Activated CD4-positive, alpha-beta memory T cell treated with anti-CD3 and anti-CD28 coated beads for 36 hours (primary cell): ENCODE results near the gene SELENOO. TPM values are rescaled to one million over a fixed set of nuclear protein-coding genes. Genes with fewer than 3 reads are reported as not detected.

Source experiments
- CTCF ChIA-PET: fragments of 350-600 bp; sonication (Branson Sonifier 250); formaldehyde crosslinking; loops from one replicate; lab custom pipeline; 2021; ENCODE audit warnings: antibody characterized with exemption, inconsistent platforms; lab: Charles Lee
- POLR2A ChIA-PET: fragments of 350-600 bp; sonication (Branson Sonifier 250); formaldehyde crosslinking; loops from one replicate; lab custom pipeline; 2021; ENCODE audit warnings: antibody characterized with exemption; lab: Charles Lee
- DNase-seq: peaks from one replicate; pipeline ENCODE4 v3.0.0-alpha.2; 2020
- H3K27ac Mint-ChIP-seq: one replicate; pipeline ENCODE4 v1.8.0; 2021; ENCODE audit warnings: mixed read lengths
- H3K27me3 Mint-ChIP-seq: one replicate; pipeline ENCODE4 v1.8.0; 2021; ENCODE audit warnings: mixed read lengths
- H3K36me3 Mint-ChIP-seq: one replicate; pipeline ENCODE4 v1.8.0; 2021; ENCODE audit warnings: mixed read lengths
- H3K4me1 Mint-ChIP-seq: one replicate; pipeline ENCODE4 v1.8.0; 2021; ENCODE audit warnings: low read depth, mixed read lengths
- H3K4me3 Mint-ChIP-seq: one replicate; pipeline ENCODE4 v1.8.0; 2021; ENCODE audit warnings: mild to moderate bottlenecking, mixed read lengths
- H3K9me3 Mint-ChIP-seq: one replicate; pipeline ENCODE4 v1.8.0; 2021; ENCODE audit warnings: mixed read lengths
- intact Hi-C: fragments of 100-400 bp; cut with micrococcal nuclease; formaldehyde crosslinking; loops from one replicate; pipeline ENCODE4 v1.15.1; 2023
- total RNA-seq, 2 experiments: library from RNA; stranded (reverse); gene quantifications; one replicate each; pipeline ENCODE4 v1.2.3, GENCODE V29; 2021

The SELENOO gene
- total RNA-seq, 2 experiments from 2014 or later = 18.8 to 19.7 TPM

DNA sequence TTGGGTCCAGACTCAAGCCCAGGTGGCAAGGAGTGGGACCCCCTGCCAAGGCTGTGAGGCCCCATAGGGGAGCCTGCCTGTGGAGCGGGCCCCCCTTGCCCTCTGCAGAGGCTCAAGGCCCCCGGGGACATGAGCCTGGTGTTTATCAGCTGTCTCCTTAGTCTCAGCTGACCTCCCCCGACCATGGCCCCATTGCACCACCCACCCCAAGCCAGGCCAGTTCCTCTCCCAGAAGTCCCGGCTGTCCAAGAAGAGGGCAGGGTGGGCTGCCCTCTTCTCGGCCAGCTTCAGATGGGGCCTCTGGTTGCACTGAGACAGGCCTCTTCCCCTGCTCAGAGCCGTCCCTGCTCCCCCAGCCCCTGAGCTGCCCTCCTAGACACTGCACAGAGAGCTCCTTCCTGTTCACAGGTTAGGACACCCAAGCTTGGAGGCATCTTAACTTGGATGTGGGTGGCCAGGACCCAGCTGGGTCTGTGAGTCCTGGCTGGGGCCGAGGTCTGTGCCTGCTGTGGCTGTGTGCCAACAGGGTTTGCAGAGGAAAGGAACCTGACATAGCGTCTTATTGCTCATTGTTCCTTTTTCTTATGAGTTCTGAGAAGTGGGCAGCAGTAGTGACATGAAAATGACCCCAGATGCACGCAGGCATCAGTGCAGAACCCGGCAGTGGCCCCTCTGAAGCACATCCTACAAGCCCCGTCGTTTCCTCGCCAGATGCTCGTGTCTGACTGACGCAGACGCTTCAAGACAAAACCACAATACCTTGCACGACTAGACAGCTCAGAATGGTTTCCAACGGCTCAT lies 9.7 kb upstream of the SELENOO start:
- POLR2A ChIA-PET = interaction anchor here (0.5 to 2.8 kb wide), 12 partner anchors 7 to 229 kb away, joined by 3 to 12 read pairs (median 3); partner anchors contain the start of genes PANX2 and SELENOO
- H3K9me3 Mint-ChIP-seq = no peaks in the 10 kb centered on the region

DNA sequence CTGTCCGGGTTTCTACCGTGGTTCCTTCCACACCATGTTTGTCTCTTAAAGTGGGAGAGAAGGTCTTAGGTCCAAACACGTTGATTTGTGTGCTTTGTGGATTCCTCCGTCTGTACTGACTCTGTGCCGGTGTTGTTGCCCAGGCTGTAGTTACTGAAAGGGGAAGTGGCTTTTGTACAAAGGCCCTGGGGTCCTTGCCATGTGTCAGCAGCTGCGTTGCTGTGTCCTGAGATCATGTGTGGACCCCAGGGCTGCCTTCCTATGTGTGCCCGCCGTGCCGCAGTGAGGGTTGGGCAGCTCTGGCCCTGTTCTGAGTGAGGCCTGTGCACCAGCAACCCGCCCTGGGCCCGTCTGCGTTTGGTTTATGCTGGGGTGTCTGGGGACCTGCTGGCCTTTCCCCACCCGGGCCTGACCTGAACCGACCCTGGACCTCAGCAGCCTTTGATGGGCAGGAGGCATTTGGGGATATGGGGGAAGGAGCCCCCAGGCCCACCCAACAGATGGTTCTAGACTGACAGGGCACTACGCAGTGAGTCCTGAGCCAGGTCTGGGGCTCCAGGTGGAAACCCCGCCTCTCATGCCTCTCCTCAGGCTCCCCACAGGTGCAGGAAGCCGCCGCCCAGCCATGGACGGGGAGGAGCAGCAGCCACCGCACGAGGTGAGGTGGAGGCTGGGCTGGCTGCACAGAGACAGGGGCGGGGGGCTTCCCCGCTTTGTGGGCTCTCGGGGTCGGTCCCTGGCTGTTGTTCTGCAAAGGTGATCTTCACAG lies 8.2 kb upstream of the SELENOO start:
- no peaks in the 10 kb centered on the region for H3K27me3 Mint-ChIP-seq
- H3K27ac Mint-ChIP-seq = peak overlapping the region; percentile 98
- H3K4me3 Mint-ChIP-seq = peak overlapping the region; percentile 87
- peak; percentile 42 for DNase-seq
- intact Hi-C loops = loop anchor here (5.0 kb wide), 3 partner anchors 50 to 335 kb away; partner anchors contain the start of genes PIM3 and SCO2
- H3K36me3 Mint-ChIP-seq = peaks cover 16% of the 10 kb centered on the region
- peaks cover 37% of the 10 kb centered on the region for H3K4me1 Mint-ChIP-seq
- no peaks in the 10 kb centered on the region for H3K9me3 Mint-ChIP-seq
- CTCF ChIA-PET = no interaction called here
- POLR2A ChIA-PET = interaction anchor here (0.9 to 2.8 kb wide), 3 partner anchors 8 to 27 kb away, joined by 3 to 12 read pairs (median 3); partner anchors contain the start of gene SELENOO

More for the DNA sequence above, 9.7 kb upstream of the SELENOO start:
- Mint-ChIP-seq H3K4me1 (peaks cover 42% of the 10 kb centered on the region), H3K27ac (peak overlapping the region; percentile 98), H3K36me3 (peaks cover 18% of the 10 kb centered on the region), H3K4me3 (peak overlapping the region; percentile 87), H3K27me3 (no peaks in the 10 kb centered on the region)
- peak; percentile 89 for DNase-seq
- CTCF ChIA-PET = interaction anchor here (0.6 to 2.1 kb wide), 7 partner anchors 14 to 261 kb away, joined by 3 to 11 read pairs (median 4); no protein-coding TSS in a partner anchor
- intact Hi-C loops = loop anchor here (1.0 to 5.0 kb wide), 5 partner anchors 9 to 336 kb away; partner anchors contain the start of genes PIM3 and SCO2

DNA sequence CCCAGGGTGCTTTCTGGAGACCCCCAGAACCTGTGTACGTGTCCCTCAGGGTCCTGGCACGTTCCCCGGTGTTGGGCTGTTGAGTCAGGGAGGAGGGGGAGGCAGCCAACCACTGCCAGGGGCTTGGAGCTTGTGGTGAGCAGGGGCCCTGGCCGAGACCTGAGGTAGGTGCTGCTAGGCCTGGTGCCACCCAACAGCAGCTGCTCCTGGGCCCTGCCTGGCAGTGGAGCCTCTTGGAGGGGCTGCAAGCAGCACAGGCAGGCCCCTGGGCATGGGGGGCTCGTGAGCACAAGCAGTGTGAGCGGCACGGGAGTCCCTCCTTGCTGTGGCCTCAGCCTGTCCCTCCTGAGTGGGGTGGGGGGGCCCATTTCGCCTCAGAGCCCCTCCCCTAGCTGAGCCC lies 7.2 kb upstream of the SELENOO start:
- Mint-ChIP-seq H3K27ac (no peak overlapping the region), H3K9me3 (no peaks in the 10 kb centered on the region), H3K27me3 (no peaks in the 10 kb centered on the region), H3K4me1 (peaks cover 33% of the 10 kb centered on the region), H3K36me3 (peaks cover 19% of the 10 kb centered on the region), H3K4me3 (no peak overlapping the region)
- CTCF ChIA-PET = interaction anchor here (0.6 kb wide), 1 partner anchor 332 kb away, joined by 3 read pairs; the partner anchor contains the start of gene SCO2
- POLR2A ChIA-PET = no interaction called here
- no peak for DNase-seq
- intact Hi-C loops = loop anchor here (5.0 kb wide), 3 partner anchors 49 to 334 kb away; partner anchors contain the start of genes PIM3 and SCO2

DNA sequence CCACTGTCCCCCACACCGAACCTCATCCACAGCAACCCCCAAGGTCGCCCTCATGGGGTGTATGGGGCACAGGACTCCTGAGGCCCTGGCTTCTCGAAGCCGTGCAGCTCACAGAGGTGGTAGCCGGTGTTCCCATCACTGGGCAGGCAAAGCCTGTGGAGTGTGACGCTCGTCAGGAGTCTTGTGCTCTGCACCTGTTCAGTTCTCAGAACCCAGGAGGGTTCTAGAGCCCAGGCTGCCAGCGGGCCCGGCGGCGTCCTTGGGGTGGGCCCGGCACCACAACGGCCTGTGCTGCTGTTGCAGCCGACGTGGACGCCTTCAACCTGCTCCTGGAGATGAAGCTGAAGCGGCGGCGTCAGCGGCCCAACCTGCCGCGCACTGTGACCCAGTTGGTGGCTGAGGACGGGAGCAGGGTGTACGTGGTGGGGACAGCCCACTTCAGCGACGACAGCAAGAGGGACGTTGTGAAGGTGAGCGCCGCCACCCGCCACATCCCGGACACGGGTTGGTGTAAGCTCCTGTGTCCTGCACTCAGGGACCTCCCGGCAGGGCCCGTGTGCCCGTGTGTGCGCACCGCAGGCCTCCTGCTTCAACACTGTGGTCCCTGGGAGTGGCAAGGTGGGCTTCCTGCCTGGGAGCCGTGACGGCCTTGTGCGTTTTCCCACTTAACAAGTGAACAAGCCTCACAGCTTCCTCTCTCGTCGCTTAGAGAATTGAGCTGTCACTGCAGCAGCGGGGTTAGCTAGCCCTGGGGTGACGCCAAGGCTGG lies 6.6 kb upstream of the SELENOO start:
- Mint-ChIP-seq H3K36me3 (peaks cover 19% of the 10 kb centered on the region), H3K4me3 (no peak overlapping the region), H3K27ac (no peak overlapping the region), H3K27me3 (no peaks in the 10 kb centered on the region), H3K4me1 (peaks cover 29% of the 10 kb centered on the region), H3K9me3 (no peaks in the 10 kb centered on the region)
- POLR2A ChIA-PET = no interaction called here
- no peak for DNase-seq
- CTCF ChIA-PET = interaction anchor here (0.6 kb wide), 1 partner anchor 331 kb away, joined by 3 read pairs; the partner anchor contains the start of gene SCO2
- intact Hi-C loops = loop anchor here (5.0 kb wide), 3 partner anchors 48 to 333 kb away; partner anchors contain the start of genes PIM3 and SCO2

DNA sequence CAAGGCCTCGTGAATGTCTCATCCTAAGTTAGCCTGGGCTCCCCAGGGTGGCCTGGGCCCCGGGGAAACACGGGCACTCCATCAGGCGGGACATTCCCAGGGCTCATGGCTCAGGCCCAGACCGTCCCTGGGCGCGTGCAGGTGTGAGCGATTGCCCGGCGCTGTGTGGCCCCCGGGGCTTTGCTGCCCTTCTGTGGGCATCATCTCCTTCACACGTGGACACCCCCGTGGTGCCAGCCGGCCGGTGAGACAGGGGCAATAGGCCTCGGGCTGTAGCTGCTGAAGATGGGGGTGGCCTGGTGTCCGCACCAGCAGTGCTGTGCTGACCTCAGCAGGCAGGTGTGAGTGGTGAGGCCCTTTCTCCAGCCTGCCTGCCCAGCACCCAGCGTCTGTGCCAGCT lies 4.6 kb upstream of the SELENOO start:
- ChIA-PET POLR2A (no interaction called here), CTCF (no interaction called here)
- Mint-ChIP-seq H3K4me1 (peaks cover 25% of the 10 kb centered on the region), H3K36me3 (peaks cover 17% of the 10 kb centered on the region), H3K27ac (no peak overlapping the region), H3K9me3 (no peaks in the 10 kb centered on the region), H3K4me3 (no peak overlapping the region), H3K27me3 (no peaks in the 10 kb centered on the region)
- intact Hi-C loops = no loop called here
- no peak for DNase-seq

DNA sequence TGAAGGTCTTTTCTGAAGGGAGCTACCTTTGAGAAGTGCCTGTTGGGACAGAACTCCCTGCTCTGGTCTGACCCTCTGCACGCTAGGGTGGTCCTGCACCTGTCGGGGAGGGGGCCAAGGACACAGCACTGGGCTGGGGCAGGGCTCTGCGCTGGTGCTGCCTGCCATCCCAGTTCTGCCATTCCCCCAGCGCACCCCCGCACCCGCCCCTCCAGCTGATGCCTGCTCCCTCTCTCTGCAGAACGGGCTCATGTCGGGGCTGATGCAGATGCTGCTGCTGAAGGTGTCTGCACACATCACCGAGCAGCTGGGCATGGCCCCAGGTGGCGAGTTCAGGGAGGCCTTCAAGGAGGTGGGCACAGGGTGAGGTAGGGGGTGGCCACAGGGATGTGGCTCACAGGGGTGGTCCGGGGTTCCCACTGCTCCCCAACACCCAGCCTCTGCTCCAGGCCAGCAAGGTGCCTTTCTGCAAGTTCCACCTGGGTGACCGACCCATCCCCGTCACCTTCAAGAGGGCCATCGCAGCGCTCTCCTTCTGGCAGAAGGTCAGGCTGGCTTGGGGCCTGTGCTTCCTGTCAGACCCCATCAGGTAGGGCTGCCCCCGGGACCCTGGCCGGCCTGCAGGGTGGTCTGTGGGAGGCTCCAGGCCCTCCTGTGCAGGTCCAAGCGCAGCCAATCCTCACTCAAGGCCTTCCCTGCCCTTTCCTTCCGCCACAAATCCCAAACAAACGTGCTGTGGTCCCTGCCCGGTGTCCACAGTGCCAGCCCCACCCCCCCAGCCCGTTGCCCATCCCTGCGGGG lies 3.6 kb upstream of the SELENOO start:
- H3K27me3 Mint-ChIP-seq = no peaks in the 10 kb centered on the region
- intact Hi-C loops = no loop called here
- no peak for DNase-seq
- H3K4me1 Mint-ChIP-seq = peaks cover 19% of the 10 kb centered on the region
- CTCF ChIA-PET = no interaction called here
- POLR2A ChIA-PET = no interaction called here
- H3K4me3 Mint-ChIP-seq = no peak overlapping the region
- H3K36me3 Mint-ChIP-seq = peaks cover 9% of the 10 kb centered on the region
- no peak overlapping the region for H3K27ac Mint-ChIP-seq
- no peaks in the 10 kb centered on the region for H3K9me3 Mint-ChIP-seq

DNA sequence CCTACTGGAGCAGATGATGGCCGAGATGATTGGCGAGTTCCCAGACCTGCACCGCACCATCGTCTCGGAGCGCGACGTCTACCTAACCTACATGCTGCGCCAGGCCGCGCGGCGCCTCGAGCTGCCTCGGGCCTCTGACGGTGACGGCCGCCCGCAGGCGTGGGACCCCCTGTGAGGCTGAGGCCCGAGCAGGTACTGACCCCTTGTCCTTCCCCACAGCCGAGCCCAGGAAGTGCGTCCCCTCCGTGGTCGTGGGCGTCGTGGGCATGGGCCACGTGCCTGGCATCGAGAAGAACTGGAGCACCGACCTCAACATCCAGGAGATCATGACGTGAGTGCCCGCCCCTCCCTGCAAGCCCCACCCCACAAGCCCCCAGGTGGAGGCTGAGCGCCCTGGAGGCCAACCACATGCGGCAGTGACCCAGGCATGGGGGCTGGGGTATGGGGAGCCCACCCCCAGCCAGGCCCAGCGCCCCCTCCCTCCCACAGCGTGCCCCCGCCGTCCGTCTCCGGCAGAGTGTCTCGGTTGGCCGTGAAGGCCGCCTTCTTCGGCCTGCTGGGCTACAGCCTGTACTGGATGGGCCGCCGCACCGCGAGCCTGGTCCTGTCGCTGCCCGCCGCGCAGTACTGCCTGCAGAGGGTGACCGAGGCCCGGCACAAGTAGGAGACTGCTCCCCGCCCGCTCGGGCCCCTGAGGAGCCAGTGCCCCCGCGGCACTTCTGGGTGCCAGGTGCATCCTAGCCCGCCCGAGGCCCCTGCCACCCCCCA lies 2.8 kb upstream of the SELENOO start:
- ChIA-PET CTCF (no interaction called here), POLR2A (interaction anchor here (1.0 kb wide), 1 partner anchor 7 kb away, joined by 3 read pairs; no protein-coding TSS in a partner anchor)
- H3K4me3 Mint-ChIP-seq = no peak overlapping the region
- H3K4me1 Mint-ChIP-seq = peaks cover 16% of the 10 kb centered on the region
- intact Hi-C loops = no loop called here
- no peak overlapping the region for H3K27ac Mint-ChIP-seq
- no peaks in the 10 kb centered on the region for H3K27me3 Mint-ChIP-seq
- DNase-seq = no peak
- H3K36me3 Mint-ChIP-seq = peaks cover 7% of the 10 kb centered on the region
- no peaks in the 10 kb centered on the region for H3K9me3 Mint-ChIP-seq

DNA sequence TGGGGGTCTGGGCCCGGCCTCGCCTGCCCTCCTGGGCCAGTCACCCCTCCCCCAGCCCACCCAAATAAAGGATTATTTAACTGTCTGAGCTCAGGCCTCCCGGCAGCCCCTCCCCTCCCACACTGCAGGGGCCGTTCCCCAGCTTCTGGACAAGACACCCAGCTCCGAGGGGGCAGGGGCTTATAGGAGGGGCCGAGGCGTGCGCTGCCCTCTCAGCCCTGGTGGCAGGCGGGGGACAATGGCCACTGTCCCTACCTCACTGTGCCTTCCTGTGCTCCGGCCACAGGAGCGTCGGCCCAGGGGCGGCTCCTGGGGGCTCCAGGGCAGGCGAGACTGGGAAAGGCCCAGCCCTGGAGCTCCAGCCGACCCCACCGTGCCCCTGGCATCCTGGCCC lies 2.2 kb upstream of the SELENOO start:
- H3K36me3 Mint-ChIP-seq = peaks cover 11% of the 10 kb centered on the region
- DNase-seq = no peak
- intact Hi-C loops = no loop called here
- H3K4me1 Mint-ChIP-seq = peaks cover 15% of the 10 kb centered on the region
- no peak overlapping the region for H3K4me3 Mint-ChIP-seq
- no peaks in the 10 kb centered on the region for H3K9me3 Mint-ChIP-seq
- POLR2A ChIA-PET = interaction anchor here (1.0 kb wide), 1 partner anchor 8 kb away, joined by 3 read pairs; no protein-coding TSS in a partner anchor
- no peak overlapping the region for H3K27ac Mint-ChIP-seq
- no peaks in the 10 kb centered on the region for H3K27me3 Mint-ChIP-seq
- CTCF ChIA-PET = no interaction called here

DNA sequence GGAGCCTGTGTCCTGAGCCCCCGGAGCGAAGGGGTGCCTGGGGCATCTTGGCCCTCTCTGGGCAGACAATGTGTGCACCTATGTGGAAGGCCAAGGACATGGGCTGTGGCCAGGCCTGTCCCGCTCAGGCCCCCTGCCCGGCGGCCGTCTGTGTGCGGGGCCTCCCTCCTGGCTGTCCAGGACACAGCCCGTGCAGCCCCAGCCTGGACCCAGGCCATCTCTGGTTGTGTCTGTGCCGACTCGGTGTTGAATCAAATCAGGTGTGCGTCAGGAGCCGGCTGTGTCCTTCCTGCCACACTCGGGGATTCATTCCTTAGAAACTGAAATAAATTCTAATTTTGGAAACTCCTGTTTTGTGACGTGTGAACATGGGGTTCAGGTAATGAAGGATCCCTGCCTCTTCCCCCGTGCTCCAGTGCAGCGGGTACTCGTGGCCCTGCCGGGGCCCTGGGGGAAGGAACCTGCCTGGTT lies 1.5 kb upstream of the SELENOO start:
- H3K27me3 Mint-ChIP-seq = no peaks in the 10 kb centered on the region
- ChIA-PET CTCF (no interaction called here), POLR2A (interaction anchor here (2.6 kb wide), 1 partner anchor 8 kb away, joined by 12 read pairs; no protein-coding TSS in a partner anchor)
- no peaks in the 10 kb centered on the region for H3K9me3 Mint-ChIP-seq
- H3K27ac Mint-ChIP-seq = peak overlapping the region; percentile 28
- intact Hi-C loops = no loop called here
- peaks cover 14% of the 10 kb centered on the region for H3K36me3 Mint-ChIP-seq
- peaks cover 18% of the 10 kb centered on the region for H3K4me1 Mint-ChIP-seq
- H3K4me3 Mint-ChIP-seq = peak overlapping the region; percentile 69
- DNase-seq = no peak

DNA sequence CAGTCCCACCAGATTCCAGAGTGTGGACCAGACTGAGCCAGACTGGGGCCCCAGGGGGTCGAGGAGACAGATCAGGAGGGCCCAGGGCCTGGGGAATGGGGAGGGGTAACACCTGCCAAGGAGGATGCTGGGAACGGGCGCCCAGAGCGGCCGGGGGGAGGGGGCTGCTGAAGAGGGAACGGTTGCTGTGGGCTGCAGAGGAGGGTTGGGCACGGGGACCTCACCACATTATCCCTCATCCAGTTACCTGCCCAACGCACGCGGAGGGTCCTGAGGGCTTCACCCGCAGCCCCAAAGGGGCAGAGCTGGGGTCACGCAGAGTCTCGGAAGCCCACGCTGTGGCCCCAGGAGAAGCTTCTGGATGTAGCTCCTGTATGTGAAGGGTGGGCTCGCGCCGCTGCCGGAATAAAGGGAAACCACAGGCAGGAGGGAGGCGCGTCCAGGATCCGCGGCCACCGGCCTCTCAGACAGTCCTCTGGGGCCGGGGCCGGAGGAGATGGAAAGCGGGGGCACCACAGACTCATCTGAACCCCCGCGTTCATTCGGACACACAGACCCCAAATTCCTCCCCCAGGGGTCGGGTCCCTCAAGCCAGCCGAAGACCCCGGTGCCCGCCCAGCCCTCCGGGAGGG lies 866 bp upstream of the SELENOO start:
- CTCF ChIA-PET = no interaction called here
- peak; percentile 27 for DNase-seq
- Mint-ChIP-seq H3K4me1 (peaks cover 22% of the 10 kb centered on the region), H3K36me3 (peaks cover 19% of the 10 kb centered on the region), H3K27ac (peak overlapping the region; percentile 28), H3K9me3 (no peaks in the 10 kb centered on the region), H3K27me3 (no peaks in the 10 kb centered on the region), H3K4me3 (peak overlapping the region; percentile 69)
- intact Hi-C loops = loop anchor here (1.0 kb wide), 2 partner anchors 9 to 15 kb away; partner anchors contain the start of gene TRABD
- POLR2A ChIA-PET = interaction anchor here (2.6 kb wide), 1 partner anchor 8 kb away, joined by 12 read pairs; no protein-coding TSS in a partner anchor
